Prostate gland (tissue), 2 donors: ENCODE measurements around the gene TBC1D19.

Source experiments
- CTCF ChIP-seq, 4 experiments: fragments of 200-600 bp in 2 of 4; fragments of 450-650 bp in 2 of 4; sonication (generic) in 2 of 4; IDR thresholded peaks; 1 replicate in 3 of 4; 2 replicates in 1 of 4; pipeline ENCODE4 v1.5.1; 2016 to 2019; ENCODE audit warnings: antibody characterized with exemption in 4 of 4, mild to moderate bottlenecking in 2 of 4, moderate library complexity in 2 of 4
- POLR2A ChIP-seq: fragments of 450-650 bp; IDR thresholded peaks from one replicate; pipeline ENCODE4 v1.6.1; 2016; ENCODE audit warnings: antibody characterized with exemption, mild to moderate bottlenecking

- TF ChIP-seq CTCF (IDR thresholded peaks at IDR 0.05) = no peak
- TF ChIP-seq POLR2A = no peak
These were observed 209.9 kb downstream of the TBC1D19 start for GRCh38 chr4:26793735-26794134.
